HTR-8/SVneo (cell line): Measurements from ENCODE around the gene RAB20.
A peak's percentile ranks its signal among the peaks of the same experiment; 100 is the strongest.
"Not testable (repeated sequence)": the region's sequence is repeated elsewhere in the genome, so short reads cannot be mapped to it uniquely, and the experiment has no call there.

Experiments used
- DNase-seq: peaks from one replicate; pipeline ENCODE4 v3.0.0; 2011; ENCODE audit warnings: low spot score, mixed read lengths; ENCODE audit not compliant: insufficient read length
- FAIRE-seq: peaks from 2 replicates; lab custom pipeline; 2011; peaks lifted over from hg19 to GRCh38; lab: Jason Lieb, UNC

Gene RAB20

GRCh38 chr13:110576736-110577476 is 15.4 kb upstream of the RAB20 start:
- DNase-seq: no peak
- no peak for FAIRE-seq

GRCh38 chr13:110576070-110576394 is 14.5 kb upstream of the RAB20 start:
- FAIRE-seq (no peak), DNase-seq (no peak)

- no peak for FAIRE-seq
- DNase-seq: no peak
Measured at GRCh38 chr13:110575322-110576069, 14.0 kb upstream of the RAB20 start.

- DNase-seq: no peak
- no peak for FAIRE-seq
Measured at GRCh38 chr13:110574161-110574560, 12.6 kb upstream of the RAB20 start.

GRCh38 chr13:110572778-110573118 is 11.2 kb upstream of the RAB20 start:
- FAIRE-seq (no peak), DNase-seq (no peak)

- FAIRE-seq (no peak), DNase-seq (no peak)
Measured at GRCh38 chr13:110571896-110572777, 10.6 kb upstream of the RAB20 start.

- no peak for FAIRE-seq
- no peak for DNase-seq
Measured at GRCh38 chr13:110570886-110571285, 9.4 kb upstream of the RAB20 start.

- FAIRE-seq, DNase-seq: not testable (repeated sequence)
Measured at GRCh38 chr13:110569962-110570361, 8.4 kb upstream of the RAB20 start.

- DNase-seq (no peak), FAIRE-seq (no peak)
Measured at GRCh38 chr13:110568612-110569011, 7.1 kb upstream of the RAB20 start.

GRCh38 chr13:110566171-110566570 is 4.6 kb upstream of the RAB20 start:
- FAIRE-seq (no peak), DNase-seq (no peak)

- FAIRE-seq: no peak
Measured at GRCh38 chr13:110565296-110565695, 3.8 kb upstream of the RAB20 start.

GRCh38 chr13:110564472-110564985 is 3.0 kb upstream of the RAB20 start:
- FAIRE-seq: no peak
- DNase-seq: no peak

More at GRCh38 chr13:110565296-110565695, 3.8 kb upstream of the RAB20 start:
- DNase-seq: peak; percentile 29

- FAIRE-seq (no peak), DNase-seq (no peak)
Measured at GRCh38 chr13:110563463-110563774, 1.9 kb upstream of the RAB20 start.

- FAIRE-seq: no peak
Measured at GRCh38 chr13:110562696-110563462, 1.4 kb upstream of the RAB20 start.

GRCh38 chr13:110562036-110562597 is 595 bp upstream of the RAB20 start:
- FAIRE-seq: no peak
- DNase-seq: no peak

More at GRCh38 chr13:110562696-110563462, 1.4 kb upstream of the RAB20 start:
- no peak for DNase-seq

- FAIRE-seq: no peak
Measured at GRCh38 chr13:110560601-110561343, 750 bp downstream of the RAB20 start.

GRCh38 chr13:110559986-110560385 is 1.5 kb downstream of the RAB20 start:
- FAIRE-seq: no peak
- no peak for DNase-seq

More at GRCh38 chr13:110560601-110561343, 750 bp downstream of the RAB20 start:
- peak; percentile 33 for DNase-seq

- DNase-seq (no peak), FAIRE-seq (no peak)
Measured at GRCh38 chr13:110559429-110559943, 2.0 kb downstream of the RAB20 start.
